GM23338 (cell line): ENCODE measurements around the gene IQCK. TPM values are rescaled to one million over a fixed set of nuclear protein-coding genes. Genes with fewer than 3 reads are reported as not detected.

Source experiments
- ATAC-seq: fragments of 200-7000 bp; cut with Tn5 transposase; 3 replicates; pipeline ENCODE4 v1.9.1; 2020
- DNase-seq: peaks from one replicate; pipeline ENCODE4 v3.0.0-alpha.2; 2015; ENCODE audit warnings: low spot score
- H2AFZ ChIP-seq: fragments of 200-600 bp; sonication (generic); 2 replicates; pipeline ENCODE4 v1.8.0; 2016; ENCODE audit warnings: antibody characterized with exemption, mild to moderate bottlenecking, moderate library complexity
- H3F3A ChIP-seq: fragments of 200-600 bp; sonication (generic); replicated peaks from 2 replicates; pipeline ENCODE4 v1.8.0; 2017; ENCODE audit warnings: antibody characterized with exemption, mixed run types, low read depth
- H3K27ac ChIP-seq: fragments of 200-600 bp; sonication (generic); 2 replicates; pipeline ENCODE4 v1.6.1; 2016; ENCODE audit warnings: low read depth
- H3K27me3 ChIP-seq: fragments of 200-600 bp; sonication (generic); 2 replicates; pipeline ENCODE4 v1.8.0; 2016; ENCODE audit warnings: mild to moderate bottlenecking, mixed run types, moderate library complexity; ENCODE audit not compliant: insufficient read depth
- H3K36me3 ChIP-seq: fragments of 200-600 bp; sonication (generic); 2 replicates; pipeline ENCODE4 v1.8.0; 2016; ENCODE audit warnings: mild to moderate bottlenecking; ENCODE audit not compliant: insufficient read depth
- H3K4me1 ChIP-seq: fragments of 200-600 bp; sonication (generic); 2 replicates; pipeline ENCODE4 v1.8.0; 2016; ENCODE audit warnings: mild to moderate bottlenecking, moderate library complexity; ENCODE audit not compliant: insufficient read depth
- H3K4me2 ChIP-seq: fragments of 200-600 bp; sonication (generic); 2 replicates; pipeline ENCODE4 v1.7.1; 2017; ENCODE audit warnings: mixed run types
- H3K4me3 ChIP-seq: fragments of 200-600 bp; sonication (generic); 2 replicates; pipeline ENCODE4 v1.6.1; 2016; ENCODE audit warnings: mixed run types
- H3K79me2 ChIP-seq: fragments of 200-600 bp; sonication (generic); replicated peaks from 2 replicates; pipeline ENCODE4 v1.8.0; 2017; ENCODE audit warnings: mild to moderate bottlenecking; ENCODE audit not compliant: insufficient read depth
- H3K9me2 ChIP-seq: fragments of 200-600 bp; sonication (generic); 2 replicates; pipeline ENCODE4 v1.8.0; 2017; ENCODE audit not compliant: insufficient read depth
- H4K20me1 ChIP-seq: fragments of 200-600 bp; sonication (generic); replicated peaks from 2 replicates; pipeline ENCODE4 v1.8.0; 2017; ENCODE audit warnings: mild to moderate bottlenecking; ENCODE audit not compliant: insufficient read depth
- H3K27ac Mint-ChIP-seq: 2 replicates; pipeline ENCODE4 v1.8.0; 2020; ENCODE audit warnings: inconsistent platforms, mild to moderate bottlenecking, moderate library complexity, mixed read lengths
- H3K27me3 Mint-ChIP-seq: 3 replicates; pipeline ENCODE4 v1.8.0; 2022; ENCODE audit warnings: low read depth, mild to moderate bottlenecking, moderate library complexity, mixed read lengths, inconsistent platforms; ENCODE audit not compliant: insufficient read depth, poor library complexity
- H3K36me3 Mint-ChIP-seq: 3 replicates; pipeline ENCODE4 v1.8.0; 2021; ENCODE audit warnings: low read depth, mild to moderate bottlenecking, inconsistent platforms, moderate library complexity, mixed read lengths
- H3K4me1 Mint-ChIP-seq: 3 replicates; pipeline ENCODE4 v1.8.0; 2020; ENCODE audit warnings: mild to moderate bottlenecking, inconsistent platforms, mixed read lengths
- H3K4me3 Mint-ChIP-seq: 3 replicates; pipeline ENCODE4 v1.8.0; 2021; ENCODE audit warnings: moderate library complexity, mild to moderate bottlenecking, inconsistent platforms, mixed read lengths
- H3K9me3 Mint-ChIP-seq: 3 replicates; pipeline ENCODE4 v1.8.0; 2020; ENCODE audit warnings: moderate library complexity, mild to moderate bottlenecking, inconsistent platforms, mixed read lengths
- CREB1 ChIP-seq: fragments of 250-450 bp; sonication (Bioruptor Pico); IDR thresholded peaks from 2 replicates; pipeline ENCODE4 v1.5.0; 2020; ENCODE audit warnings: low read depth, mild to moderate bottlenecking, moderate library complexity
- CTCF ChIP-seq, 2 experiments: fragments of 200-600 bp in 1 of 2; sonication (generic) in 1 of 2; conservative IDR thresholded peaks; 2 replicates each; pipeline versions ENCODE4 v1.5.1 to v1.6.1; 2016 to 2017; ENCODE audit warnings: antibody characterized with exemption in 2 of 2, low read depth in 2 of 2, mild to moderate bottlenecking in 2 of 2, moderate library complexity in 1 of 2
- ETS1 ChIP-seq: IDR thresholded peaks from 2 replicates; pipeline ENCODE4 v1.6.1; 2016; ENCODE audit warnings: antibody characterized with exemption
- EZH2 ChIP-seq: fragments of 200-600 bp; sonication (generic); IDR thresholded peaks from one replicate; pipeline ENCODE4 v1.8.0; 2017; ENCODE audit warnings: antibody characterized with exemption, mild to moderate bottlenecking, low read depth; ENCODE audit not compliant: unreplicated experiment
- EZH2phosphoT487 ChIP-seq: fragments of 200-600 bp; sonication (generic); IDR thresholded peaks from one replicate; pipeline ENCODE4 v1.8.1; 2018; ENCODE audit warnings: antibody characterized with exemption; ENCODE audit not compliant: unreplicated experiment
- JUNB ChIP-seq: IDR thresholded peaks from one replicate; pipeline ENCODE4 v1.6.1; 2016; ENCODE audit warnings: antibody characterized with exemption; ENCODE audit not compliant: unreplicated experiment
- NANOG ChIP-seq: IDR thresholded peaks from 2 replicates; pipeline ENCODE4 v1.6.1; 2016; ENCODE audit warnings: antibody characterized with exemption, borderline replicate concordance
- POLR2AphosphoS5 ChIP-seq: IDR thresholded peaks from 2 replicates; pipeline ENCODE4 v1.6.1; 2016; ENCODE audit warnings: antibody characterized with exemption, low read depth
- REST ChIP-seq: IDR thresholded peaks from one replicate; pipeline ENCODE4 v1.6.1; 2018; ENCODE audit warnings: antibody characterized with exemption; ENCODE audit not compliant: unreplicated experiment
- STAT1 ChIP-seq: IDR thresholded peaks from one replicate; pipeline ENCODE4 v1.6.1; 2016; ENCODE audit warnings: antibody characterized with exemption; ENCODE audit not compliant: unreplicated experiment
- ZNF114 ChIP-seq: fragments of 250-450 bp; sonication (Bioruptor Pico); IDR thresholded peaks from 2 replicates; pipeline ENCODE4 v1.5.0; 2020; ENCODE audit warnings: mild to moderate bottlenecking, moderate library complexity
- ZNF331 ChIP-seq: fragments of 250-450 bp; sonication (Bioruptor Pico); IDR thresholded peaks from 2 replicates; pipeline ENCODE4 v1.5.0; 2020; ENCODE audit warnings: low read depth, mild to moderate bottlenecking, moderate library complexity
- ZNF462 ChIP-seq: fragments of 250-450 bp; sonication (Bioruptor Pico); IDR thresholded peaks from 2 replicates; pipeline ENCODE4 v1.5.0; 2020; ENCODE audit warnings: mild to moderate bottlenecking, moderate library complexity
- polyA plus RNA-seq: library from polyadenylated mRNA; unstranded; fragments of >200 nt; fragmentation: Nextera tagmentation; extraction: Ambion mirVana; gene quantifications from 2 replicates; pipeline ENCODE4 v1.2.1, GENCODE V29; 2016
- total RNA-seq: library from RNA; depleted of rRNA; stranded (reverse); fragments of >200 nt; shearing (Covaris generic); gene quantifications from 2 replicates; pipeline ENCODE4 v1.2.3, GENCODE V29; 2014

IQCK gene
- total and polyA plus RNA-seq, 2 experiments from 2014 or later: 7.6 to 10.0 TPM

GRCh38 chr16:19872935-19873334, 154.9 kb downstream of the IQCK start:
- H3K27ac ChIP-seq: no peak overlapping the region
- H3K9me2 ChIP-seq: no peaks in the 10 kb centered on the region
- H3K4me1 Mint-ChIP-seq: peaks cover 35% of the 10 kb centered on the region
- peaks cover 79% of the 10 kb centered on the region for H3K36me3 Mint-ChIP-seq
- peaks cover 19% of the 10 kb centered on the region for H3K27me3 Mint-ChIP-seq
- TF ChIP-seq ZNF331 (CRISPR knock-in tag): no peak
- TF ChIP-seq REST: no peak
- TF ChIP-seq ZNF462 (CRISPR knock-in tag): no peak
- TF ChIP-seq ZNF114 (CRISPR knock-in tag): no peak
- TF ChIP-seq CTCF (conservative IDR thresholded peaks at IDR 0.05; ENCODE audit: low read depth in 2 of 2): no peak
- TF ChIP-seq JUNB: no peak
- no peak for TF ChIP-seq EZH2phosphoT487
- no peak for TF ChIP-seq POLR2AphosphoS5
- TF ChIP-seq STAT1: no peak
- TF ChIP-seq EZH2: no peak
- TF ChIP-seq ETS1: no peak
- TF ChIP-seq NANOG: no peak
- no peak for TF ChIP-seq CREB1
- H3K79me2 ChIP-seq: peaks cover 98% of the 10 kb centered on the region
- H2AFZ ChIP-seq: no peak overlapping the region
- no peaks in the 10 kb centered on the region for H3K27me3 ChIP-seq
- no peak overlapping the region for H3K4me2 ChIP-seq
- DNase-seq (no peak), ATAC-seq (no peak)
- H4K20me1 ChIP-seq: peaks cover 46% of the 10 kb centered on the region
- no peak overlapping the region for H3K4me3 ChIP-seq
- H3K9me3 Mint-ChIP-seq: no peaks in the 10 kb centered on the region
- no peak overlapping the region for H3K27ac Mint-ChIP-seq
- H3K4me1 ChIP-seq: peaks cover 26% of the 10 kb centered on the region
- no peaks in the 10 kb centered on the region for H3F3A ChIP-seq
- peaks cover 17% of the 10 kb centered on the region for H3K36me3 ChIP-seq
- no peak overlapping the region for H3K4me3 Mint-ChIP-seq
